ENCODE data around the gene COQ8B.

DNA sequence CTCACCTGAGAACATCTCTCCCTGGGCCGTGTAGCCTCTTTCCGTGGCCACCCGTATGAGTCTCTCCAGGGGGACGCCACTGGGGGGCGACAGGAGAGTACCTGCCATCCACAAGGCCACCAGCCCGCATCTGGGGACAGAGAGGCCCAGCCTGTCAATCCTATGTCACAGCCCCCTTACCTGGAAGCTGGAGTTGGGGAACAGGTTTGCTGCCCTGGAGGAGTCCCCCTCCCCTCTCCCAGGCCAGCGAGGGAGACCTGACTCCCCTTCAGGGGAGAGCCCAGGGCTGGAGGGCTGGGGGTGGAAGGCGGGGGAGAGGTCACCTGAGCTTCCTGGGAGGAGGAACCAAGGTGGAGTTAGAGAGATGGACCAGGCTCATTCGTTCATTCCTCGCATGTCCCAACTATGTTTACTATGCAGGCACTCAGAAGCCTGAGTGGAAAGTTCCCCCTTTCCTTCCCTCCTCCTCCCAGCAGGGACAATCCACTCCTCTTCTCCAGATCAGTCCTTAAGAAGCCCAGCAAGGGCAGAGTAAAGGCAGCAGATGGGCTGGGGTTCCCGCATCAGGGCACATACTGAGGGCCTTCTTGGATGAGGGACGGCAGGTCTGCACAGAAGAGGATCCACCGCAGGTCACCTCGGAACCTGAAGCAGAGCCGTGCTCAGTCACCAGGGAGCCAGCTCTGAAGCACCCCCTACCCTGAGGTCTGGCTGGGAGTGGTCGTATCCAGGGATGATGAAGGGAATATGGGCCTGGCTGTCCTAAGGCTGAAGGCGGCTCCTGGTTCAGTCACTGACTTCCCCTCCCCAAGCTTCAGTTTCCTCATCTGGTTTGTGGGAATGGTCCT, 28.1 kb upstream of the COQ8B start:
- TF ChIP-seq, protein P1, sequence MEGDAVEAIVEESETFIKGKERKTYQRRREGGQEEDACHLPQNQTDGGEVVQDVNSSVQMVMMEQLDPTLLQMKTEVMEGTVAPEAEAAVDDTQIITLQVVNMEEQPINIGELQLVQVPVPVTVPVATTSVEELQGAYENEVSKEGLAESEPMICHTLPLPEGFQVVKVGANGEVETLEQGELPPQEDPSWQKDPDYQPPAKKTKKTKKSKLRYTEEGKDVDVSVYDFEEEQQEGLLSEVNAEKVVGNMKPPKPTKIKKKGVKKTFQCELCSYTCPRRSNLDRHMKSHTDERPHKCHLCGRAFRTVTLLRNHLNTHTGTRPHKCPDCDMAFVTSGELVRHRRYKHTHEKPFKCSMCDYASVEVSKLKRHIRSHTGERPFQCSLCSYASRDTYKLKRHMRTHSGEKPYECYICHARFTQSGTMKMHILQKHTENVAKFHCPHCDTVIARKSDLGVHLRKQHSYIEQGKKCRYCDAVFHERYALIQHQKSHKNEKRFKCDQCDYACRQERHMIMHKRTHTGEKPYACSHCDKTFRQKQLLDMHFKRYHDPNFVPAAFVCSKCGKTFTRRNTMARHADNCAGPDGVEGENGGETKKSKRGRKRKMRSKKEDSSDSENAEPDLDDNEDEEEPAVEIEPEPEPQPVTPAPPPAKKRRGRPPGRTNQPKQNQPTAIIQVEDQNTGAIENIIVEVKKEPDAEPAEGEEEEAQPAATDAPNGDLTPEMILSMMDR (IDR thresholded peaks at IDR 0.05; ENCODE audit: low read length) = peak; percentile 59
- TF ChIP-seq EZH2 (IDR thresholded peaks at IDR 0.05; ENCODE audit: borderline replicate concordance, low read length) = no peak

All from OCI-LY1 (cell line).